Stimulated activated CD4-positive, alpha-beta T cell treated with anti-CD3 and anti-CD28 coated beads, Interleukin-2, amount 100 ng/mL, for 24 hours (primary cell): ENCODE measurements around the gene TLN1.

Experiments
- DNase-seq, 2 donors: peaks; one replicate each; pipeline ENCODE4 v3.0.0-alpha.2; 2020

Gene TLN1

DNA sequence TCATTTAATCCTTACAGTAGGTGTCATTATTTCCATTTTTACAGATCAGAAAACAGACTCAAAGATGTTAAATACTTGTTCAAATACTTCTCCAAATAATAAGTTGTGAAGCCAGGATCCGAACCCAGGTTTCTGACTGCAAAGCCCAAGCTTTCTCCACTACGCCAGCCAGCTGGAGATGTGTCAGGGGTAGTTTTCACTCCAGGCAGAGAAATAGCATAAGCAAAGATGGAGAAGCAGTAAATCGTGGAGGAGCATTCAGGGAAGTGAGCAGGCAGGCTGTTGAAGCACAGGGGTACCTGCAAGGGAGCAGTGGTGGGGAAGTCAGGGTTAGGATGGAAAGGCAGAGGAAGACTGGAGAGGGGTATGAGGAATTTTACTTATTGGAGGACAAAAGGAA lies 2.9 kb downstream of the TLN1 start:
- DNase-seq = no peak

DNA sequence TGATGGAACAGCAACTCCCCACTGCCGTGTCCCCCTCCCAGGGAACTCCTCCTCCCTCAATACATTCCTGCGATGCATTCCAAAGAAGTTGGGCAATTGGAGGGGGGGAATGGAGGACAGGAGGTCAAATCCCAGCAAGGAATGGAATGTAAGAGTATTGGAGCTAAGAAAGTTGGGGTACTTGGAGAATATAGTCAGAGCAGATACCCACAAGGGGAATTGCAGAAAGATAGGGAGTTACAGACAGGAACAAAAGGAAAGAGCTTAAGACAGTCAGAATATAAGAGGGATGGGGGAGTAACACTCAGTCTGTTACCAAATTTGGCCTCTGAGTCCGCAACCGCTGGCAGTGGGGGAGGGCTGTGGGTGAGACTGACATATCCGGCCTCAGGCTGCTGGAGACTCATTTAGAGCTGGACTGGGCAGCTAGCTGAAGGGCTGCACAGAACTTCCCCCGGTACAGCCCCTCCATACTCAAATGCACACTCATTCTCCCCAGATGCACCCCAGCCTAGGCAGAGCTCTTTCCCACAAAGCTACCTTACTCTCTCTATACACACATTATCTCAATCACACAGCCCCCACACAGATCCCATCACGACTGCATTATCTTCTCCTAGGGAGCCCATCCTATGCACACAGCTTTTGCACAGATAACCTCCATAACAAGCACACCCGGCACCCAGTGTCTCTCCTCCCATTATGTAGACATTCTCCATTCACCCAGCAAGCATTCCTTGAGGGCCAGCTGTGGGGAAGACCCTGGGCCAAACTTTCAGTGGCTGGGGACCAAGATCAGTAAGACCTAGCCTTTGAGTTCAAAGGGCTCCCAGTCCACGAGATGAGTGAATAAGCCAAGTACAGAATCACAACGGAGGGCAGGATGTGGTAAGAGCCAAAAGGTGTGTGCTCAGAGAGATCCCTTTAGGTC lies 3.7 kb downstream of the TLN1 start:
- DNase-seq = peak; percentile 46 to 57

DNA sequence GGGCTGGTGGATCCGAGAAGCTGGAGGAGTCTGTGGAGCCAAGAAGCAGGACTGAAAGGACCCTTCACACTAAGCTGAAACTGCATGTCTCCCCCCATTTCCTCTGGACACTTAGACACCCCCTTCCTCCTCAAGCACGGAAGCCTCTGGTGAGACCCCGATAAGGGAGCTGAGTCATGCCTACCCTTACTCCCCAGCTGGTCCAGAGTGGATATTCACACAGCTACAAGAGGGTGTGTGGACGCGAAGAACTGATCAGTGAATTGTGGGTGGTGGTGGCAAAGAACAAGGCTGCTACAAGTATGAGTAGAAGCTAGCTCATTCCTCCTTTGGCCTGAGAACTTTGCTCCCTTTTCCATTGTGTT lies 4.3 kb downstream of the TLN1 start:
- no peak for DNase-seq

DNA sequence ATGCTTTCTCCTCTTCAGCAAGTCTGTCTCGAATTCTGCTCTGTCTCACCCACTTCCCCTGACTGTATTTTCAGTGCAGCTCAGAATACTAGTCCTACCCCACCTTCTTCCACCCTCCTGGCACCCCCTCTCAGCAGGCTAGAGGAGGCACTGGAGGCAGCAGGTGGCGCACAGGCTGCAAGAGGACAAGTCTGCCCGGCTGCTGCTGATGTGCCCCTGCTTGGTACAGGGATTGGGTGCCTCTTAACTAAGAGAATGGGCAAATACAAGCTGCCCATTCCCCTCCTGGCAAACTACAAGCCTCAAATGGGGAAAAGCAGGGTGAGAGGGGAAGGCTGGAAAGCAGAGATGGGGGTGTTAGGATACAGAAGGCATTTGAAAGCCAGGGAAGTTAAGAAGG lies 5.1 kb downstream of the TLN1 start:
- DNase-seq = peak in 1 of 2 donors; percentile 38

DNA sequence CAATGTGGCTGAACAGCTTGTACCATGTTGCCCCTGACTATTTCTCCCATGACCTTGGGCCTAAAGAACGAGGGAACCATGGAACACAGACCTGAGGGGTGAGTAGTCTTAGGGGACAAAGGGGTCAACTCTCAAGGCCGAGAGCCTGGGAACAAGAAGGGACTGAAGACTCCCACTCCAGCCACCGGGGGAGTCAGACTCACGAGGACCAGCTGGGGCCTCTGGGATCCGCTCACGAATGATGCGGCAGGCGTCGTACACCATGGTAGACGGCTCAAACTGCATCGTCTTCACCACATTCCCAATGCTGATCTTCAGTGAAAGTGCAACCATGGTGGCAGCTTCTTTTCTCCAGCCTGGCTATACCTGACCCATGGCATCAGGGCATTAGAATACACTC lies 6.6 kb downstream of the TLN1 start:
- no peak for DNase-seq

DNA sequence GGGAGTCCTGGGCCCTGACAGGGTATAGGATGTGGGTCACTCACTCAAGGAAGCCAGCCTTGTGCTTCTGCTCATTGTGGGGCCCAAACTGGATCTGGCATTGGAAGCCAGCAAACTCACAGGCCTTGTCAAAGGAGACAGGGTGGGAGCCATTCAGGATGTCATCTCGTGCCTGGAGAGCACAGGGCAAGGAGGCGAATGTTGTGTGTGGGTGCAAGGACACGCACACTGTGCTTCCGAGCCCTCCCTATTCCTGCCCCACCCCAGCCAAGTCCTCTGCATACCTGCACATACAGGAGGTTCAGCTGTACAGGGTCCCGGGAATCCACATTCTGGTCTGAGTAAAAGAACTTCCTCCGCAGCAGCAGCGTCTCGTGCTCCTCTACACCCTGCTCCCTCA lies 8.1 kb downstream of the TLN1 start:
- DNase-seq = no peak

DNA sequence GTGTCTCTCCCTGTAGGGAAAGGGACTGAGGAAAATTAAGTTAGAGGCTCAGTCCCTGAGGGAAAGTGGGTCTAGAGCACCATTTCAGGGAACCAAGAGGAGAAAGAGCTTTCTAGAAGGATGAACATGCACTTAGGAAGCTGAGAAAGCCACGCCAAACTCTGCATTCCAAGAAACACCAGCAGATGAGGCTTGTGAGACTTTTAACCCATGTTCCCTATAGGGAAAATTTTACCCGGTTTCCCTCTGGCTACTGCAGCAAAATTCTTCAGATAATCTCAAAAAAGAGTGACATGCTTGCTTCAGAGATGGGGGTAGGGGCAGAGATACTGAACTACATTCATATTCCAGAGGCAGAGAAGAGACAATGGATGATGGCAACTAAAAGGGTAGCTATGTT lies 8.6 kb downstream of the TLN1 start:
- no peak for DNase-seq

DNA sequence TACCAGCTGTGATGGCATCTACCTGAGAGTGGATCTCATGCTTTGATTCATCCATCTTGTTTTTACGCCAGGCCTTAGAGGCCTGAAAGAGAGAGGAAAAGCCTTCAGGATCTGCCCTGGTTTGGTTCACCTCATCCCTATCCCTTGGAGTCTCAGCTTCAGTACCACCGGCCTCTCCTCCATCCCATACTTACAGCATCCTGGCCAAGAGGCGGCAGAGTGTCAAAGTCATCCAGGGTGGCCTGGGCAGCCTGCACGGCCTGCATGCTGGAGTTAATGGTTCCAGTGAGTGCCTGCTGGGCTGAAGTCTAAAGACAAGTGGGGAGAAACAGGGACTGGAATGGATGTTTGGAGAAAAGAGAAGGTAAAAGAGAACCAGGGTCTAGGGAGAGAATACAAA lies 12.4 kb downstream of the TLN1 start:
- DNase-seq = no peak

DNA sequence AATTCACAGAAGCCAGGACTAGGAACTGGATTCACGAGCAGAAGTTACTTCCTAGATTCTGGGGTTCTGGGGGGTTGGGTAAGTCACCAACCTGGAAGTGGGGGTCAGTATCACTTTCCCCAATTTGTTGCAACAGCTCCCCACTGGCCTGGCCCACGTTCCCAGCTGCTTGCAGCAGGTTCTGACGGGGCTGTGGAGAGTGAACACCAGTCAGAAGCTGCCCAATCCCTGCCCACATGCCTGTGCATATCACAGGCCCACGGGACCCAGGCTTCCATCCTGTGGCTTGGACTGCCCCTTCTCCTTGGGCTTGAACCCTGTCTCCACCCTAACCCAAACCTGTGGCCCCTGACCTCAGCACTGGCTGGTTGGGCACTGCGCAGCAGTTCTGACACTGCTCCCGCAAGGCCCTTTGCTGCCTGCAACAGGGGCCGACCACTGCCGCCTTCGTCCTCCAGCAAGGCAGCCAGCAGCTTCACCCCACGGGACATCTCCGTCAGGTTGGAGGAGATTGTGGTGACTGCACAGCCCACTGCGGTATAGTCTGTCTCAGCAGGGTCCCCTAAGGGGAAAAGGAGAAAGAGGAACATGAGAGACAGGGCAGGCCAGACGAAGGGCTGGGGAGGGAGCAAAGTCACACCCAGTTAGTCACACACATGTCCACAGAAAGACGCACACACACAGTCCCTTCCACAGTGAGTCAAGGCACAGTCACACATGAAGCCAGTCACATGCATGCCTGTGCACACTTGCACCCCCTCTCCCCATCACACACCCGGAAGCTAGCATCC lies 13.1 kb downstream of the TLN1 start:
- DNase-seq = no peak

DNA sequence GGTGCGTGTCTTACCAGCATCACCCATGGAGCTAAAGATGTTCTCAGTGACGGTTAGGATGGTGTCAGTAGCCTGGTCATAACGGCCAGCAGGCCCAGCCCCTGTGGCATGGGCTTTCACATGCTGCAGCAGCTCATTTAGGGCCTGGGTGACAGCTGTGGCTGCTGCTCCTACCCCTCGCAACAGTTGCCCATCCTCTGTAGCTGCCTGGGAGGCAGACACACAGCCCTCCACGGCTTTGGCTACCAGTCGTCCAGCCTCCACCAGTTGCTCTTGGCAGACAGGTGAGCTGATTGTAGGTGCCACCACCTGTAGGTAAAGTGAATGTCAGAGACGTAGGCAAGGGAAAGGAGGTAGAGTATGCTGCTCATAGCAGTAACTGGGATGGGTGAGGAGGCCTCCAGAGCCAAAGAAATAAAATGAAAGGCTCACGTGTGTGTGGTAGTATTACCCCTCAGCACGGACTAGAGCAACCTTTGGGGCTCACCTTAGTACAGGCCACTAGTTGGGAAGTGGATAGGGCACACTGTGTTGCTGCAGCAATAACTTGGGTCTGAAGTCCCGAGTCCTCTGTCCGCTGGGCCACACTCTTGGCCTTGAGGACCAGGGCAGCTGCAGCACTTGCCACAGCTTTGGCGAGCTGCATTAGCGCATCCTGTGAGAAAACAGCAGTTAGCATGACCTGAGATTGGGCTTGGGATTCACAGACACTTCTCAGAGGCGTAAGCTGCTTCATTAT lies 14.7 kb downstream of the TLN1 start:
- no peak for DNase-seq

DNA sequence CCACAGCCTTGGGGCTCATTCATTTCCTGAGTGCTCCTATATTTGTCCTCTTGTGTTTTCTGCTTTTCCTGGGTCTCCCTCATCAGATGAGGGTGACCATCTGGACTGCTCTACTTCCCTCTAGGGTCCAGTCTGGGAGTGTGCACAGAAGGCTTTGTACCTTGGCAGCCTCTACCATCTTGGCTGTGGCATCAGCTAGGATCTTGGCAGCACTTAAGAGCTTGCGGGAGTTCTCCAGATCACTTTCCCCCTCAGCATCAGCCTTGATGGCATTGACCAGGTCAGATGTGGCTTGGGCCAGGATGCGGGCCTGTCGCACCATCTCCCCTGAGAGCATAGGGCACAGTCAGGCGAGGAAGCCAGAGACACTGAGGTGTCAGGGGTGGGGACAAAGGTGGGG lies 15.8 kb downstream of the TLN1 start:
- DNase-seq = no peak

DNA sequence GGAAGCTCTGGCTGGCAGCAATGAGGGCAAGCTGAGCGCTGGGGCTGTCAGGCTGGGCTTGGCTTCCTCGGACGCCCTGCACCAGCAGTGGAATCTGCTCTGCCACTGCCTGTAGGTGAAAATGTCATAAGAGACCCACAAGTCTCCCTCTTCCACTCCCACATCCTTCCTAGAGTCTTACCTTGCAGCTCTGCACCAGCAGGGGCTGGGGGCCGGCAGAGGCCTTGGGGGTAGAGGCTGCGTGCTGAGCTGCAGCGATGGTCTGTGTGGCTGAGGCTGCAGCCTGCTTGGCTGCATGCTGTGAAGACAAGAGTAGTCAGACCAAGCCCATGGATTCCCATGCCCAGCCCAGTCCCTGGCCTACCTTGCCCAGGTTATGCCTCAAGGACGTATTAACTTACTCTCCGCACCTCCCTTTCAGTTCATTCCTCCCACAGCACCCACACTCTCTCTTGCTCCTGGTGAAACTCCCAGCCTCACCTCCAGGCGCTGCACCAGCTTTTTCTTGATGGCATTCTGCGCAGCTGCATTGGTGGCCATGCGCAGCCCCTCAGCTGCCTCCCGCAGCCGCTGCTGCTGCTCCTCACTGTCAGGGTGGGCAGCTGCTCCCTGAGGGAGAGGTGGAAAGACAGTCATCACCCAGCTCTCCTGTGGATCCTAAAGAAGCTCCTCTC lies 17.3 kb downstream of the TLN1 start:
- no peak for DNase-seq

DNA sequence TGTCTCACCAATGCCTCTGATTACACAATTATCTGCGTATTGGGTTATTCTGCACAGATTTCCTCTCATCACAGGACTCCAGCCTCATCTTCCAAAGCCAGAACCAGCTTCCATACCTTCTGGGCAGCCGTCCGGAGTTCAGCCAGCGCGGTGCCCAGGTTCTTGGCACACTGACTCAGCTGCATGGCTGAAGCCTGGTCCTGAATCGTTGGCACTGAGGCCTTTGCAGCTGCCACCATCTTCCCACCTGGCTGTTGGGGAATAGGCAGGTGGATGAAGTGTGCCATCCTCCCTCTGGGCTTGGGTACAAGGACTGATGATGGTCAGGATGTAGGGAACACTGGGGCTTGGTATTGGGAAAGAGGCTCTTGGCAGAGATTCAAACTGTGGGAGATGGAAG lies 17.9 kb downstream of the TLN1 start:
- no peak for DNase-seq

DNA sequence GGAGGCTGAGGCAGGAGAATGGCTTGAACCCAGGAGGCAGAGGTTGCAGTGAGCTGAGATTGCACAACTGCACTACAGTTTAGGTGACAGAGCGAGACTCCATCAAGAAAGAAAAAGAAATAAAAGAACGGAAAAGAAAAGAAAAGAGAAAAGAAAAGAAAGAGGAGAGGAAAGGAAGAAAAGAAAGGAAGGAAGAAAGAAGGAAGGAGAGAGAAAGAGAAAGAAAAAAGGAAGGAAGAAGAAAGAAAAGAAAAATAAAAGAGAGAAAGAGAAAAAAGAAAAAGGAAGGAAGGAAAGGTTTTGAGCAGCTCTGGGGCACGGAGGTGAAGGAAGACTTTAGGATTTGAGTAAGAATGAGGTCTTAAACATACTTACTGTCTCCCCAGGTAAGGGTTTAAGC lies 18.4 kb downstream of the TLN1 start:
- DNase-seq = no peak

DNA sequence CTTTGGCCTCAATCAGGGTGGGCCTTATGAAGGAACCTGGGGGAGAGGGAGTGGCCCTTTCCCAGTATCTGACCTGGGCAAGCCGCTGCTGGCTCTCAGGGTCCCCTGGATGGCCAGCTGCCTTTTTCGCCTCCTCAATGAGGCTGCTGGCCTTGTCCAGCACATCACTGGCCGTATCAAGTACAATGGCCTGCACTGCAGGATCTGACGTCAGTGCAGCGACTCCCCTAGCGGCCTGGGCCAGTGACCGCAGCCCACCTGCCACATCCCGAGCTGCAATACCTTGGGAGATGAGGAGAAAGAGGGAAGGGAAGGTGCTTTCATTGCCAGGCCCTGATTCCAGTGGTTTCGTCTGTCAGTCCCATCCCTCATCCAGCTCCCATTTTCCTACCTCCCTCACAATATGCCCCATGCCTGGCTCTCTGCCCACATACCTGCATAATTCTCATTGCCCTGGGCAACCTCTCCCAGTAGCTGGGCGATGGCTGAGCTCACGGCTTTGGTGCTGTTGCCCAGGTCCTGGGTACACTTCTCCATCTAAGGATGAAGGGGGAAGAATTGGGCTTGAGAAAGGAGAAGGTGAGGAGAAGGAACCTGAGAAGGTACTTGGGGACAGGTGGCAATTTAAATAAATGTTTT lies 19.1 kb downstream of the TLN1 start:
- DNase-seq = no peak

DNA sequence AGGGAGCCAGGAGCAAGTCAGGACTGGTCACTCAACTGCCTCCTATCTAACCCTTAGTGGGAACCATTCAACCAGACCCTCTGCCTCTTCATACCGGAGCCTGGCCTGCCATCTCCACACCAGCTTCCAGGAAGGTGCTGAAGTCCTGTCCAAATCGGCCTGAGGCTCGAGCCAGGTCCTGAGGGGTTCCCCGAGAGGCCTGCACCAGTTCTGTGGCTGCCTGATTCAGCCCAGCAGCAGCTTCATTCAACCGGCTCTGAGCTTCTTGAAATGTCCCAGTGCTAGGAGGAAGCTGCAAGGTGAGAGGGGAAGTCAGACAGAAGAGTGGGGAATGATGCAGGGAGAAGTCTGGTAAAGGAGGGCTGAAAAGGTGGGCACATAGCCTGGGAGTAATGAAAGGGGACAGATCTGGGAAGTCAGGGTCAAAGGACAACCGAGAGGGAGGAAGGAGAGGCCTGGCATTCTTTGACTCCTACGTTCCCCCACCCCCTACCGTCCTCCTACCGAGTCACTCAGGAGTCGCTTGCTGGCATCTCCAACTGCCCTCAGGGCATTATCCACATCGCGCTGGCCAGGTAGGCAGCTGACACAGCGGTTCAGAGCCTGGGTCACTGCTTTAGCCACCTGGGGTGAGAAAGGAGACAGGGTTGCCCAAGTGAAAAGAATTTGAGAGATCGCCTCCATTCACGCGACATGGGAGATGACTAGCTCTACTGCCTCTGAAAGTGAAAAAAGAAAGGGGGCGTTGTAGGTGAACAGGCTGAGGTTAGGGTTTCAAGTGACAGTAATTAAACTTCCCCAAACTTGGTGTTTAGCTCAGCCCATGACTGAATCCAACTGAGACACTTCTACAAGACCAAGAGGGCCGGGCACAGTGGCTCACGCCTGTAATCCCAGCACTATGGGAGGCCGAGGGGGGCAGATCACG lies 20.2 kb downstream of the TLN1 start:
- DNase-seq = no peak

DNA sequence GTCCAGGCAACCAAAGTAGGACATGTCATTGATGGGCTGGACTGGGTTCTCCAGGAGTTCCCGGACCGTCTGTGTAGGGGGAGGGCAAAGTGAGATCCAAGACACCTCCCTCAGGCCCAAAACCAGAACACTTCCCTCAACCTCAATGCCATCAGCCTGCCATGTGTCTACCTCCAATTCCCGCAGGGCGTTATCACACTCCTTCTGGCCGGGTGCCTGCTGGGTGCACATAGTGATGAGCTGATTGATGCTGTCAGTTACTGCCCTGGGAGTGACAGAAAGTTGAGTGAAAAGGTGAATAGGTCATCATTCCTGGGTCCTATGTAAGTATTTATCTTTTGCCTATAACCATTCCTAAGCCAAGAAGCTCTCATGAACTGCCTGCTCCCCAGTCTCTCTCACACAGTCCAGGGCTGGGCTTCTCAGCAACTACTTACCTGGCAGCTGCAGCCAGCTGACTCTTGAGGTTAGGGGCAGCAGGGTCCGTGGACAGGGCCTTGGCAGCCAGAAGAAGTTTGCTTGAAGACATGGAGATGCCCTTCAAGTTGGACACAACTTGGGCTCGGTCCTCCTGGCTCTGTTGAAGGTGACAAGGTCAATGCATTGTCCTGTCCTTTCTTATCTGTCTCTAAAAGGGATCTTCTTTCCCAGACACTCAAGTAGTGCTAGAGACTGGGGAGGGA lies 21.0 kb downstream of the TLN1 start:
- DNase-seq = no peak

DNA sequence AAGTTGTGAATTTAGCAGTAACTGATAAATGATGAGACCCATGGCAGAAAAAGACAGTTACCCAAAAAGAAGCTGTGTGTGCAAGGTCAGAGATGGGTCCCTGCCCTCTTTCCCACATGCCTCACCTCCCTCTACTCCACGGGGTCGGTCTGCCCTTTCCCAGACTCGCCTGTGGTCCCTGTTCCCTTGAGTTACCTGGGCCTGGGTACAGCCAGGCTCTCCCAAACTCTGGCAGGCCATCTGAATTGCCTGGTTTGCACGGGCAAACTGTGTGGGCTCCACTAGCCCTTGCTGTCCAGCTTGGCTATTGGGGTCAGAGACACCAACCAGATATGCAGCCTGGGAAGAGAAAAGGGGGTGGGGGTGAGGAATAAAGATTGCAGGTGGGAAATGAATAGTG lies 23.8 kb downstream of the TLN1 start:
- no peak for DNase-seq

DNA sequence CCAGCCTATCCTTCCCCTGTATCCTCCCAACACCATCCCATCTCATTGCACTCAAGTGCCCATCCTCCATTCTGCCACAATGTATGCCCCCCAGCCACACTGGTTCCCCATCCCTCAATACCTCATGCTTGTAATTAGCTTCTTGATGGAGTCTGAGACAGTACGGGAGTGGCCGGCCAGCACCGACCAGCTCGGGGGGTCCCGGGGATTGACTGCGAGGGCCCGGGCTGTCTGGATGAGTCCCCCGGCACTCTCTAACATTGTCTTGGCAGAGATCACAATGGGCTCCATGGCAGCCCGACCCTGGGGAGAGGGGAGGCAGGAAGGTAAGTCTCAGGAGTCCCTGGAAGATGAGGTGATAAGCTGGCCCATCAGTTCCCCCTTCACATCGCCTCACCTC lies 25.0 kb downstream of the TLN1 start:
- no peak for DNase-seq

DNA sequence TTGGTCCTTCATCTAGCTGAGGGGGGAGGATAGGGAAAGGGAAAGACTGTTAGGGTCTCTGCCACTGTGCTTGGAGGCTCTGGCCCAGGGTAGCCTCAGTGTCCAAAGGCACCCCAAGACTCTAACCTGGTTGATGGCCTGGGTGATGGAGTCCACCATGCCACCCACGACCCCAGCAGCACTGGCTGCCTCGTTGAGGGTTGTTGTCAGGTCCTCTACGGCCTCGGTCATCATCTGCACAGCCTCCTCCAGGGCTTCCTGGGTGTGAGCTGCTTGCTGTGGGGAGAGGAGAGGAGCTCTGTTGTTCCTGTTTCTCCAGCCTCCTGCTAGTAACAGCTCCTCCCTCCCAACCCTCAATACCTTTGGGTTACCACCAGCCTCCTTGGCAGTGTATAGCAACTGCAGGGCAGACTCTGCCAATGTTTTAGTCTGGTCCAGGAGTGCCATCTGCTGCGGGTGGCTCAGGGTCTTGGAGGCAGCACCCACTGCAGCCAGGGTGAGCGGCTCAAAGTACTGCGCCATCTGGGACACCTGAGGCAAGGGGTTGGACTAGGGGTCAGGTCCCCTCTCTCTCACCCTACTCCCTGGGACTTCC lies 26.1 kb downstream of the TLN1 start:
- no peak for DNase-seq
